IMR-90 (cell line): ENCODE measurements around the gene IL24. TPM values are rescaled to one million over a fixed set of nuclear protein-coding genes. Genes with fewer than 3 reads are reported as not detected.

ENCODE experiments used
- ATAC-seq: fragments of 200-7000 bp; cut with Tn5 transposase; 2 replicates; pipeline ENCODE4 v1.9.1; 2020; ENCODE audit warnings: low read depth, mild to moderate bottlenecking, moderate library complexity
- BruUV-seq: library from RNA; stranded (reverse); fragments of 400-500 nt; replicated peaks from 2 replicates; lab custom pipeline; 2021; lab: Mats Ljungman, UMichigan
- CTCF ChIA-PET: fragments of 300-600 bp; formaldehyde crosslinking; extraction: SDS; loops from one replicate; lab custom pipeline; 2021; ENCODE audit warnings: antibody characterized with exemption; lab: Yijun Ruan, JAX
- POLR2A ChIA-PET: fragments of 300-600 bp; sonication (Branson Sonifier 250); formaldehyde crosslinking; loops from one replicate; lab custom pipeline; 2022; ENCODE audit warnings: antibody characterized with exemption; ENCODE audit not compliant: unreplicated experiment; lab: Charles Lee
- DNase-seq: peaks from one replicate; pipeline ENCODE4 v3.0.0; 2013
- H2AFZ ChIP-seq: replicated peaks from 2 replicates; pipeline ENCODE3; 2013; ENCODE audit warnings: low read length, mild to moderate bottlenecking; ENCODE audit not compliant: poor library complexity
- H2AK5ac ChIP-seq: 2 replicates; pipeline ENCODE4 v1.6.1; 2013; ENCODE audit warnings: low read depth, low read length, inconsistent platforms
- H2AK9ac ChIP-seq: replicated peaks from 2 replicates; pipeline ENCODE3; 2013; ENCODE audit warnings: mild to moderate bottlenecking, low read depth, low read length, moderate library complexity; ENCODE audit not compliant: poor library complexity
- H2BK120ac ChIP-seq: 2 replicates; pipeline ENCODE4 v1.6.1; 2013; ENCODE audit warnings: low read depth, low read length, inconsistent platforms
- H2BK15ac ChIP-seq: 3 replicates; pipeline ENCODE4 v1.6.1; 2013; ENCODE audit warnings: low read depth, low read length, inconsistent platforms
- H2BK20ac ChIP-seq: 2 replicates; pipeline ENCODE4 v1.6.1; 2013; ENCODE audit warnings: low read depth, mild to moderate bottlenecking, inconsistent platforms, low read length, moderate library complexity
- H2BK5ac ChIP-seq: 2 replicates; pipeline ENCODE4 v1.6.1; 2013; ENCODE audit warnings: mild to moderate bottlenecking, low read depth, low read length, inconsistent platforms; ENCODE audit not compliant: poor library complexity, severe bottlenecking
- H3K14ac ChIP-seq: replicated peaks from 2 replicates; pipeline ENCODE4 v1.6.1; 2013; ENCODE audit warnings: low read depth, low read length, inconsistent platforms
- H3K18ac ChIP-seq: 2 replicates; pipeline ENCODE4 v1.6.1; 2013; ENCODE audit warnings: low read depth, low read length, control low read depth
- H3K23ac ChIP-seq: 2 replicates; pipeline ENCODE4 v1.6.1; 2013; ENCODE audit warnings: low read depth, low read length, inconsistent platforms
- H3K27ac ChIP-seq: 2 replicates; pipeline ENCODE4 v1.5.1; 2013; ENCODE audit warnings: mild to moderate bottlenecking, control low read depth, low read length; ENCODE audit not compliant: insufficient read depth
- H3K27me3 ChIP-seq: 2 replicates; pipeline ENCODE4 v1.6.1; 2013; ENCODE audit warnings: low read length; ENCODE audit not compliant: control insufficient read depth, insufficient read depth
- H3K36me3 ChIP-seq: 2 replicates; pipeline ENCODE4 v1.6.1; 2013; ENCODE audit warnings: low read length, mixed read lengths; ENCODE audit not compliant: control insufficient read depth, insufficient read depth
- H3K4ac ChIP-seq: 2 replicates; pipeline ENCODE4 v1.6.1; 2013; ENCODE audit warnings: low read depth, low read length, inconsistent platforms
- H3K4me1 ChIP-seq: 2 replicates; pipeline ENCODE4 v1.6.1; 2013; ENCODE audit warnings: low read length, mixed read lengths; ENCODE audit not compliant: control insufficient read depth, insufficient read depth
- H3K4me2 ChIP-seq: 2 replicates; pipeline ENCODE4 v1.6.1; 2013; ENCODE audit warnings: low read depth, mild to moderate bottlenecking, control low read depth, low read length, moderate library complexity
- H3K4me3 ChIP-seq: 2 replicates; pipeline ENCODE4 v1.5.1; 2013; ENCODE audit warnings: low read depth, mild to moderate bottlenecking, control low read depth, low read length, moderate library complexity; ENCODE audit not compliant: insufficient read depth
- H3K56ac ChIP-seq: 2 replicates; pipeline ENCODE4 v1.6.1; 2013; ENCODE audit warnings: low read length, inconsistent platforms; ENCODE audit not compliant: insufficient read depth; ENCODE audit errors: extremely low read depth
- H3K79me1 ChIP-seq, 2 experiments: 2 replicates each; pipeline ENCODE4 v1.6.1; 2013; ENCODE audit warnings: low read length in 2 of 2, inconsistent platforms in 1 of 2, low read depth in 1 of 2
- H3K9ac ChIP-seq: 2 replicates; pipeline ENCODE4 v1.6.1; 2013; ENCODE audit warnings: low read depth, low read length, control low read depth
- H3K9me1 ChIP-seq: 2 replicates; pipeline ENCODE4 v1.6.1; 2013; ENCODE audit warnings: low read length, inconsistent platforms; ENCODE audit not compliant: insufficient read depth
- H3K9me3 ChIP-seq: 2 replicates; pipeline ENCODE4 v1.6.1; 2013; ENCODE audit warnings: low read length; ENCODE audit not compliant: control insufficient read depth, insufficient read depth
- H4K20me1 ChIP-seq: 2 replicates; pipeline ENCODE4 v1.6.1; 2013; ENCODE audit warnings: low read length, inconsistent platforms; ENCODE audit not compliant: insufficient read depth
- H4K5ac ChIP-seq: 2 replicates; pipeline ENCODE4 v1.6.1; 2013; ENCODE audit warnings: mild to moderate bottlenecking, low read depth, low read length, control low read depth
- H4K8ac ChIP-seq, 2 experiments: 2 replicates each; pipeline ENCODE4 v1.6.1; 2013; ENCODE audit warnings: low read depth in 2 of 2, low read length in 2 of 2, control low read depth in 1 of 2, inconsistent platforms in 1 of 2
- H4K91ac ChIP-seq: 2 replicates; pipeline ENCODE4 v1.6.1; 2013; ENCODE audit warnings: low read depth, low read length, inconsistent platforms; ENCODE audit not compliant: insufficient read depth
- MAFK ChIP-seq: IDR thresholded peaks from 2 replicates; pipeline ENCODE4 v1.6.1; 2012; ENCODE audit warnings: low read depth, low read length, improper control_type of control experiment
- MAZ ChIP-seq: IDR thresholded peaks from 2 replicates; pipeline ENCODE4 v1.6.1; 2012; ENCODE audit warnings: low read depth, mild to moderate bottlenecking, low read length, improper control_type of control experiment, moderate library complexity, borderline replicate concordance
- MXI1 ChIP-seq: IDR thresholded peaks from 2 replicates; pipeline ENCODE4 v1.6.1; 2012; ENCODE audit warnings: low read depth, mild to moderate bottlenecking, low read length, moderate library complexity, borderline replicate concordance
- RAD21 ChIP-seq: IDR thresholded peaks from 2 replicates; pipeline ENCODE4 v1.6.1; 2012; ENCODE audit warnings: low read length, improper control_type of control experiment
- RCOR1 ChIP-seq: IDR thresholded peaks from 2 replicates; pipeline ENCODE4 v1.6.1; 2012; ENCODE audit warnings: mild to moderate bottlenecking, low read length, improper control_type of control experiment; ENCODE audit not compliant: insufficient replicate concordance
- RFX5 ChIP-seq: IDR thresholded peaks from 2 replicates; pipeline ENCODE4 v1.8.0; 2012; ENCODE audit warnings: low read depth, mild to moderate bottlenecking, low read length, moderate library complexity
- USF2 ChIP-seq: fragments of 150-350 bp; IDR thresholded peaks from 2 replicates; pipeline ENCODE4 v1.6.1; 2017; ENCODE audit warnings: mild to moderate bottlenecking, antibody characterized with exemption, low read length, low read depth
- WGBS, 2 experiments: methylation state at CpG; one replicate each; pipeline versions ENCODE4 v1.1.5 to v1.1.7; 2013; ENCODE audit warnings: missing lambda C conversion rate in 2 of 2; ENCODE audit not compliant: insufficient read length in 1 of 2; ENCODE audit errors: extremely low coverage in 2 of 2; 5-methylcytosine and 5-hydroxymethylcytosine counted together
- dilution Hi-C: fragments of 300-500 bp; cut with HindIII; formaldehyde crosslinking; loops from one replicate; pipeline ENCODE4 v1.14.3; 2018; ENCODE audit warnings: low sequenced_read_pairs; ENCODE audit not compliant: unreplicated experiment
- in situ Hi-C: fragments of 300-500 bp; cut with MboI; formaldehyde crosslinking; loops from 3 replicates; pipeline ENCODE4 v1.14.3; 2019; ENCODE audit warnings: low sequenced_read_pairs, inconsistent platforms, mixed read lengths
- intact Hi-C: fragments of 100-400 bp; cut with micrococcal nuclease; formaldehyde crosslinking; loops from 2 replicates; pipeline ENCODE4 v1.10.0; 2022
- polyA plus RNA-seq, 3 experiments: library from polyadenylated mRNA; depleted of rRNA; stranded (reverse); fragments of >200 nt; gene quantifications; 2 replicates each; pipeline ENCODE4 v1.2.3, GENCODE V29; 2012; ENCODE audit warnings: low replicate concordance in 1 of 3
- total RNA-seq: library from RNA; depleted of rRNA; stranded (reverse); fragments of >200 nt; gene quantifications from 2 replicates; pipeline ENCODE4 v1.2.3, GENCODE V29; 2012

The IL24 gene
- total and polyA plus RNA-seq, 2 of the 4 experiments (the other 2 are of a cell fraction) = 0.12 to 0.18 TPM

DNA sequence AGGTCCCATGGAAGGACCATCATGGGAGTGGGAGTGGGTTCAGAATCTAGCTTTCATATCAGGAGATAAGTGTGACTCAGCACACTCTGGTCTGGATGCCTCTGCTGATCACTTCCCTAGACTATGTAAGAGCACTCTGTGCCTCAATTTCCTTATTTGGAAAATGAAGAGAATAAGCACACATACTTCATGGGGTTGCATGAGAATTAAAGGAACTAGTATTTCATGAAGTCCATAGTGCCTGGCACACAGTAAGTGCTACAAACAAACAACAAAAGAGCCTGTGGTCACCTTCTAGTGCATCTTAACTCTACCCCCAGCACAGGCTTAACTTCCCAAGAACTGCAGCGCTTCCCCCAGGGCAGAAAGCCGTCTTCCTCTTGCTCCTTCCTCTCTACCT is 41.4 kb upstream of the IL24 start:
- no peak overlapping the region for H3K4me3 ChIP-seq
- H3K36me3 ChIP-seq = no peaks in the 10 kb centered on the region
- H3K56ac ChIP-seq = no peak overlapping the region
- intact Hi-C loops = no loop called here
- no peak overlapping the region for H2BK120ac ChIP-seq
- H3K4me2 ChIP-seq = no peak overlapping the region
- H3K14ac ChIP-seq = 0 out of 2 replicates have a peak overlapping the region, but pooled peaks have one; percentile 14
- no peaks in the 10 kb centered on the region for H3K9me3 ChIP-seq
- H3K23ac ChIP-seq = no peak overlapping the region
- 0 out of 2 replicates have a peak, but pooled peaks cover 4% of the 10 kb centered on the region for H3K9me1 ChIP-seq
- DNase-seq (no peak), ATAC-seq (no peak)
- no peak overlapping the region for H3K9ac ChIP-seq
- dilution Hi-C loops = no loop called here
- H2BK5ac ChIP-seq = no peak overlapping the region
- H3K27me3 ChIP-seq = peaks cover 12% of the 10 kb centered on the region
- H4K5ac ChIP-seq = no peak overlapping the region
- no peak overlapping the region for H4K8ac ChIP-seq
- TF ChIP-seq RCOR1 (no peak), MXI1 (no peak), USF2 (no peak), RAD21 (no peak), MAZ (no peak), MAFK (no peak), RFX5 (no peak)
- H3K18ac ChIP-seq = no peak overlapping the region
- POLR2A ChIA-PET = no interaction called here
- no peak overlapping the region for H2AFZ ChIP-seq
- in situ Hi-C loops = no loop called here
- no peak overlapping the region for H2AK5ac ChIP-seq
- H3K4ac ChIP-seq = no peak overlapping the region
- H2BK20ac ChIP-seq = no peak overlapping the region
- no peak overlapping the region for H4K91ac ChIP-seq
- H2AK9ac ChIP-seq = no peak overlapping the region
- no peak overlapping the region for H2BK15ac ChIP-seq
- no peaks in the 10 kb centered on the region for H3K79me1 ChIP-seq
- CTCF ChIA-PET = no interaction called here
- no TSS peak for BruUV-seq
- H3K4me1 ChIP-seq = peaks cover 2% of the 10 kb centered on the region; the same call in 1 of the 2 replicates
- H3K27ac ChIP-seq = no peak overlapping the region
- H4K20me1 ChIP-seq = no peaks in the 10 kb centered on the region
- WGBS, 2 experiments = no CpG with 5 or more reads among the region's 2 CpGs
